Osteoblast (primary cell): ENCODE measurements around the gene KDM7A. TPM values are rescaled to one million over a fixed set of nuclear protein-coding genes. Genes with fewer than 3 reads are reported as not detected.

ENCODE experiments used
- DNase-seq: peaks from one replicate; pipeline ENCODE4 v3.0.0; 2011; ENCODE audit warnings: low spot score, mixed read lengths; ENCODE audit not compliant: insufficient read length; ENCODE audit errors: missing footprints
- H2AFZ ChIP-seq: 2 replicates; pipeline ENCODE4 v1.6.0; 2011; ENCODE audit warnings: mild to moderate bottlenecking, low read length
- H3K27ac ChIP-seq: 2 replicates; pipeline ENCODE4 v1.5.1; 2011; ENCODE audit warnings: mild to moderate bottlenecking, low read depth, low read length, moderate library complexity
- H3K27me3 ChIP-seq: 2 replicates; pipeline ENCODE4 v1.6.0; 2012; ENCODE audit warnings: mild to moderate bottlenecking, control low read depth, inconsistent platforms, low read length, moderate library complexity; ENCODE audit not compliant: insufficient read depth
- H3K36me3 ChIP-seq: 2 replicates; pipeline ENCODE4 v1.5.1; 2011; ENCODE audit warnings: mild to moderate bottlenecking, low read length, control low read depth, moderate library complexity; ENCODE audit not compliant: insufficient read depth
- H3K4me1 ChIP-seq: 2 replicates; pipeline ENCODE4 v1.5.1; 2011; ENCODE audit warnings: mild to moderate bottlenecking, low read length, control low read depth, moderate library complexity; ENCODE audit not compliant: insufficient read depth
- H3K4me2 ChIP-seq: 2 replicates; pipeline ENCODE4 v1.6.0; 2011; ENCODE audit warnings: mild to moderate bottlenecking, low read length; ENCODE audit not compliant: insufficient read depth
- H3K4me3 ChIP-seq: fragments of 200-600 bp; sonication (generic); 3 replicates; pipeline ENCODE4 v1.5.1; 2012; ENCODE audit warnings: mild to moderate bottlenecking, low read length, inconsistent platforms; ENCODE audit not compliant: insufficient read depth
- H3K79me2 ChIP-seq: 2 replicates; pipeline ENCODE4 v1.6.0; 2012; ENCODE audit warnings: mild to moderate bottlenecking, low read length, control low read depth, inconsistent platforms; ENCODE audit not compliant: insufficient read depth
- H3K9me3 ChIP-seq: 2 replicates; pipeline ENCODE4 v1.5.1; 2011; ENCODE audit warnings: low read depth, low read length, control low read depth
- H4K20me1 ChIP-seq: 2 replicates; pipeline ENCODE4 v1.6.0; 2012; ENCODE audit warnings: mild to moderate bottlenecking, low read length, control low read depth; ENCODE audit not compliant: insufficient read depth
- CTCF ChIP-seq: IDR thresholded peaks from 2 replicates; pipeline ENCODE4 v1.5.1; 2011; ENCODE audit warnings: mild to moderate bottlenecking, low read depth, low read length, moderate library complexity; ENCODE audit errors: extremely low read depth
- small RNA-seq: library from RNA; depleted of rRNA; stranded (forward); fragments of <200 nt; gene quantifications from one replicate; pipeline ENCODE3, GENCODE V24; 2012
- total RNA-seq: library from RNA; depleted of rRNA; stranded (reverse); fragments of >200 nt; gene quantifications from 2 replicates; pipeline ENCODE4 v1.2.3, GENCODE V29; 2012

KDM7A gene
- total RNA-seq, 1 donor = 13.4 TPM

GRCh38 chr7:140035400-140036223, 141.2 kb downstream of the KDM7A start:
- Histone ChIP-seq H3K27me3 (no peaks in the 10 kb centered on the region), H3K4me2 (peak overlapping the region; percentile 14), H3K4me1 (peaks cover 69% of the 10 kb centered on the region), H3K9me3 (no peaks in the 10 kb centered on the region), H3K79me2 (peaks cover 2% of the 10 kb centered on the region), H2AFZ (no peak overlapping the region), H4K20me1 (no peaks in the 10 kb centered on the region), H3K27ac (peak overlapping the region; percentile 93), H3K4me3 (no peak overlapping the region), H3K36me3 (peaks cover 16% of the 10 kb centered on the region)
- DNase-seq = no peak
- no peak for TF ChIP-seq CTCF

Small RNA genes lying within 50 kb of the gene (small RNA-seq; reads per million reads assigned to genes)
- gene RF00019 = not detected
- not detected for gene RNU6-797P

Other genes starting within 250 kb of the KDM7A start
- 15.6 and 26.4 TPM in 2 replicates for gene PARP12, start 114.0 kb downstream of the KDM7A start, total RNA-seq
- gene SLC37A3, start 221.5 kb upstream of the KDM7A start, total RNA-seq = 69.8 and 73.5 TPM in 2 replicates
- gene RAB19, start 227.1 kb upstream of the KDM7A start, total RNA-seq = not detected in 2 replicates